GM19397 (cell line): ENCODE results near the gene MAP3K4.

ENCODE experiments used
- ATAC-seq: cut with Tn5 transposase; IDR thresholded peaks from one replicate; pipeline ENCODE4 v1.9.1; 2021; ENCODE audit warnings: mild to moderate bottlenecking, moderate library complexity; ENCODE audit not compliant: unreplicated experiment

Gene MAP3K4

GRCh38 chr6:161166677-161167076 lies 175.1 kb downstream of the MAP3K4 start:
- no peak for ATAC-seq
